Stimulated activated CD8-positive, alpha-beta memory T cell treated with anti-CD3 and anti-CD28 coated beads, Interleukin-15, amount 100 ng/mL, for 4 hours (primary cell): ENCODE results near the gene TMEM51.
A peak's percentile ranks its signal among the peaks of the same experiment; 100 is the strongest.

ENCODE experiments used
- DNase-seq, 2 donors: peaks; one replicate each; pipeline ENCODE4 v3.0.0-alpha.2; 2020; ENCODE audit warnings: low read depth in 2 of 2

Gene TMEM51

DNA sequence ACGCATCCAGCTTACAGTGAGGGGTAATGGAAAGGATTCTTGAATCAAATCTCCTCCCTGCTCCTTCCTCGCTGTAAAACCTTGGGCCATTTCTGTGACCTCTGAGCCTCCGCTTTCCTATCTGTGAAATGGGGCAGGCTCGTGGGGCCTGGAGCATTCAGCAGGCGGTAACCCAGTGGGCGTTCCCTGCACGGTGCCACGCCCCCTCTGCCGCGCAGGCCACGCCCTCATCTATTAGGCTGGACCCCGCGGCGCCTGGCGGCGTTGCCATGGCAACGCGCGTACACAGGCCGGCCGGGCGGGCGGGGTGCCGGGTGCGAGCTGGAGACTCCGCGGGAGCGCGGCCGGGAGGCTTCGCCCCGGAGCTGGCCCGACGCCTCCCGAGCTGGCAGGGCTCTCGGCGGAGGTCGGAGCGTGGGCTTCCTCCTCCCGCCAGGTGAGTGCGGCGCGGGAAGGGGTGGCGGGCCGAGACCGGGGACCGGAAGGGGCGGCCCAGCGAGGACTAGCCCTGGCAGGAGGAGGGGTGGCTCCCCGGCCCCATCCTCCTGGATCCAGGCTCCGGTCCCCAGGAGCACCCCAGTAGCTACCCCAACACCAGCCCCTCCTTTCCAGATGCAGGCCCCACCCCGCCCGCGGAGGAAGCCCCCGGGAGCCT is 93.5 kb downstream of the TMEM51 start, which contains the start of gene FHAD1:
FHAD1 (plus strand) TSS at position 264 of the 655 bp plus-strand sequence. CDS start 4,562 bp downstream, outside the sequence.
- DNase-seq, result peak in 1 of 2 donors; percentile 27

DNA sequence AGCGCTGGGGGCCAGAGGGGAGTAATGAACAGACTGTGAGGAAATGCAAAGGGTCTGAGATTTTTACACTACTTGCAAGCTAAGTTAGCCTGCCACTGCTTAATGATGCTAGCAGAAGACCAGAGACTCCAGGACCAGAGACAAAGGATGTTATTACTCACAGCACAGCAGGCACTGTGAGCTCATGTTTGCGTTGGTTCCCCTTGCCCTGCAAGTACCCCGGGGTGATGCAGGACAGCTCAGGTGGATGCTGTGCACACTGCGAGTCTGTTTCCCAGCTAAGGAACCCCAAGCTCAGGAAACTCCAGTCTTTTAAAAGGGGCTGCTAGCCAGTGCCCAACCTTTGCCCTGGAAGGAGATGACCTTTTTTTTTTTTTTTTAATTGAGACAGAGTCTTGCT is 94.7 kb downstream of the TMEM51 start:
- DNase-seq, result no peak

DNA sequence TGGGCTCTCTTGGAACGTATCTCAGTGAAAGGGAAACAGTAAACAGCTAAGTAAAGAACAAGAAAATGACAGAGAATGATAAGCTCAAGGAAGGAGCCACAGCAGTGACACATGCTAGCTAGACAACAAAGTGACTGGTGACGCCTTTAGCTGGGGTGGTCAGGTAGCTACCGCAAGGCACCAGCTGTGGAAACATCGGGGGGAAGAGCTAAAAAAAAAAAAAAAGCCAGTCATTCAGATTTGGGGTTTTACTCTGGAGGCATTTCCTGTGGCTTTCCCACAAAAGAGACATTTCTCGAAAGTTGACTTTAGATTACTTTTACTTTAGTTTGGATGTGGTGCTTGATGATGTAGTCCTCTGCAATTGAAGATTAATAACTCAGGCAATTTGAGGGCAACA is 95.5 kb downstream of the TMEM51 start:
- peak in 1 of 2 donors; percentile 44 for DNase-seq

DNA sequence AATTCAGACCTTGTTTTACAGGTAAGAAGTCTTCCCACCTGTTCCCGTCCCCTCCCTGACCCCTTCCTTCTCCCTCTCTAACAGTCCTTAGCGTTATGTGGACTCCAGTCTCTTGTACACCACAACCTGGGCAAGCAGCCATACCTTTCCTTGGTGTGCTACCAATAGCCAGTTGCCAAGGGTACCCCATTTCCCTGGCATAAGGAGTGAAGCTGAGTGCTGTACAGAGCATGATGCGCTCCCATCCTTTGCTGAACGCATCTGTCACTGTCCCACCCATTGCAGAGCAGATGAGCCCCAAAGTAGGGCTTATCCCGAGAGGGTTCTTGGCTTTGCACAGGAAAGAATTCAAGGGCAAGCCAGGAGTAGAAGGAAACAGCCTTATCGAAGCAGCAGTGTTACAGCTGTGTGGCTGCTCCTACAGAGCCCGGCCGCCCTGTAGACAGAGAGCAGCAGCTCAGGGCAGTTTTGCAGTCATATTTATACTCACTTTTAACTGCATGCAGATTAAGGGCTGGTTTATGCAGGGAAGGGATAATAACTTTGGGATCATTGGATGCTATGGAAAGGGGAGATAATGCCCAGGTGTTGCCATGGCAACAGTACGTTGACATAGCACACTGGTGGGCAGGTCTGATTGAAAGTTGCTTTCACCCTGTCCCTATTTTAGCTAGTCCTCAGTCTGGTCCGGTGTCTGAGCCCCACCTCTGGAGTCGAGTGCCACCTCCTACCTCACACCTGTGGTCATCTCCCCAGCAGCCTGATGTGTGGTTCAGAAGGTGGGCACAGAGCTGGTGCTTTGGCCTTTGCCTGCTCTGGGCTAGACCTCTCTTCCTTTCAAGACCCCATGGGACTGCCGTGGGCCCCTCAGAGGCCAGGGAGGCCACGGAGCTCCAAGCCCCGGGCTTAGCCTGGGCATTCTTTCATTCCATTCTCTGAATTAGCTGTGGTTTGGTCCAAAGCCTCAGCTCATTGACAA is 98.6 kb downstream of the TMEM51 start:
- no peak for DNase-seq

DNA sequence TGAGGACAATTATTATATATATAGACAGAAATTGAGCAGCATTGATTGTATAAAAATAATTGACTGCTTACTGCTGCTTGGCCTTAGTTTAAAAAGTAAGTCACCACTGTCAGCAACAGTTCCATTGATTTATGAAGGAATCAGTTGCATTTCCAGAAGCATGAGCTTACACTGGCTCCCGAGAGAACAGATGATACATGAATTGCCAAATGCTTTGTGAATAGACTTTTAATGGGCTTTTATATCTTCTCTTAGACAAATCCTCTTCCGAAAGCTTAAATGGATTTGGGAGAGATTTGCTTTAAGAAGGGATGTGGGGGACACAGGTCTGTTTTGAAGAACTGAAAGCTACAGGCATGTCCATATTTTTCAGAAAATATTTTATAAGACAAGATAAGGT is 101.0 kb downstream of the TMEM51 start:
- DNase-seq, result no peak

DNA sequence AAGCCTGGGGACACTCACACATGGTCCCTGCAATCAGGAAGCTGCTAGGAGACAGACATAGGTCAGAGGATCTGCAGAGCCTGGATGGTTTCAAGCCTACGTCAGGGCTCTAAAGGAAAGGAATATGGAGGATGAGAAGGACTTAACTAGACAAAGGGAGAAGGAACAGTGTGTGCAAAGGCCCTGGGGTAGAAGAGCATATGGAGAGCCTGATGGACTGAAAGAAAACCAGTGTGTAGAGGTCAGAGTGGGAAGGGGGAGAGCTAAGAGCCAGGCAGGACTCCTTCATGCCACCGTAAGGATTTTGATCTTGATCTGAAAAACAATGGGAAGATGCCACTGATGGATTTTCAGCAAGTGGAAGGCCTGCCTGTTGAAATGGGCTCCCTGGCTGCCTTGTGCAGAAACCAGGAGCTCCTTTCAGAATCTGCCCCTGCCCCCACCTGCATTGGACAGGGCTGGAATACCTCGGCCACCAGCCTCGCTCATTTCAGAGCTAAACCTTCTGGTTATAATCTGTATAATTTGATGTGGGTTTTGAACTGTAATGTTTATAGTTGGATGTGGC is 102.1 kb downstream of the TMEM51 start:
- DNase-seq, result no peak

DNA sequence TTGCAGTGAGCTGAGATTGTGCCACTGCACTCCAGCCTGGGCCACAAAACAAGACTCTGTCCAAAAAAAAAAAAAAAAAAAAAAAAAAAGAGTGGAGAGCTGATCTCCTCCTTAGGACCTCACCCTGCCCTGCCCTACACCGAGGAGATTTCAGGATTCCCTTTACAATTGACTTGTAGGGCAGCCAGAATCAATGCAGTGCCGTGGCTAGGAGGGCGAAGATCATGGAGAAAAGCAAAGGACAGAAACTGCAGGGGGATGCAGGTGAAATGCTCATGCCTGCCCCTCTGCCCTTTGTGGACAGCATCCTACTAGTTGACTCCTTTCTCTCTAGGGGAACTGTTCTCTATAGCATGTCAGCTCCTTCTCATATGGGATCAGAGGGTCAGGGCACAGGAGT is 103.0 kb downstream of the TMEM51 start:
- no peak for DNase-seq

DNA sequence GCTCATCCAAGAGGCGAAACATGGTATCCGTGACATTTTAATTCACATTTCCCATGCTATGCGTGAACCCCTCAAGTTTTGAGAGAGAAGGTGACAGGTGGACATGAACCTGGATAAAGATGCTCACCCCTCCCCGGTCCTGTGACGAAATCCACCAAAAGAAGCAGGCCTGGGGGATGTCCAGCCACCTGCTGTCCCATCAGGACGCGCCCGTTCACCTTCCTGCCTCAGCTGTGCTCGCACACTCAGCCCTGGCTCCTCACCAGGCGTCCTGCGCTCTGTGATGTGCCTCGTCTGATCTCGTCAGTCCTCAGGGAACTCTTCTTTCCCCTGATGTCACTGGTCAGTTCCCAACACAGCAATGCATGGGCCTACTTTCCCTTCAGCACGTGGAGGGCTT is 103.8 kb downstream of the TMEM51 start:
- DNase-seq, result no peak

DNA sequence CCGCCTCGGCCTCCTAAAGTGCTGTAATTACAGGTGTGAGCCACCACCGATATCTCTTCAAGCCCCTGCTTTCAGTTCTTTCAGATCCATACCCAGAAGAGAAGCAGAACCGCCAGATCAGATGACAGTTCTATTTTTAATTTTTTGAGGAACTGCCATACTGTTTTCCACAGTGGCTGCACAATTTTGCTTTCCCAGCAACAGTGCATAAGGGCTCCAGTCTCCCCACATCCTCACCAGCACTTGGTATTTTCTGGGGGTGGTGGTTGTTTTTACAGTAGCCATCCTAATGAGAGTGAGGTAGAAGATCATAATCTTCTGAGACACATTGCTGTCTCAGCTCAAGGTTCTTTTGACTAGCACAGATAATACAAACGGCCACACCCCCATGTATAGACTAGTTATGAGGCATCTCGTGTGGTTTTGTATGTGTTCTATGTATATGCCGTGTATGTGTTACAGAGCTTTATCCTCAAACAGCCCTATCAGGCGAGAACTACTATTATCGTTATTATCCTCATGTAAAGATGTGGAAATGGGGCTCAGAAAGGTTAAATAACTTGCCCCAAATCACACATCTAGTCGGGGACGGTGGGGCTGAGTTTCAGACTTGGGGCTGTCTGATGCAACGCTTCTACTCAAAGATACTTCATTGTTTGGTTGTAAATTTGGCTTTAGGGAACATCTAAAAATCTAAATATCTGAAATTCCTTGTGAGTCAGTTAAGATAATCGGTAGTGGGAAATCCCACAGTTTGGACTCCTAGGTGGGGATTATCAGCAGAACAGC is 105.5 kb downstream of the TMEM51 start:
- DNase-seq, result no peak

DNA sequence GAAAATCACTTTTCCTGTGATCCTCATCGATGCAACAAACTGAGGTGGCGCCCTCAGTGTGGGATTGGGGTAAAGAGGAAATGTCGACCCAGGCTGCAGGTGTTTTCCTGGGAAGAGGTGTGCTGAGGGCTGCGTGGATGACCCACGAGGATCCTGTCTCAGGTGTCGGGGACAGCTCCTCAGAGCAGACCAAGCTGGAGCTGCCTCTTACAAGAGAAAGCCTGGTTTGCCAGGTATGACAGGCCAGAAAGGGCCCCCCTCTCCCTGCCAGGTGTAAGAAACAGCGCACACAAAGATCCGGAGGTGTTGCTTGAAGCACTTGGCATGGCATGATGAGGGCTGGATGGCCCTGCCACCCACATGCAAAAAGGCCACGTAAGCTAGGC is 106.1 kb downstream of the TMEM51 start:
- no peak for DNase-seq

DNA sequence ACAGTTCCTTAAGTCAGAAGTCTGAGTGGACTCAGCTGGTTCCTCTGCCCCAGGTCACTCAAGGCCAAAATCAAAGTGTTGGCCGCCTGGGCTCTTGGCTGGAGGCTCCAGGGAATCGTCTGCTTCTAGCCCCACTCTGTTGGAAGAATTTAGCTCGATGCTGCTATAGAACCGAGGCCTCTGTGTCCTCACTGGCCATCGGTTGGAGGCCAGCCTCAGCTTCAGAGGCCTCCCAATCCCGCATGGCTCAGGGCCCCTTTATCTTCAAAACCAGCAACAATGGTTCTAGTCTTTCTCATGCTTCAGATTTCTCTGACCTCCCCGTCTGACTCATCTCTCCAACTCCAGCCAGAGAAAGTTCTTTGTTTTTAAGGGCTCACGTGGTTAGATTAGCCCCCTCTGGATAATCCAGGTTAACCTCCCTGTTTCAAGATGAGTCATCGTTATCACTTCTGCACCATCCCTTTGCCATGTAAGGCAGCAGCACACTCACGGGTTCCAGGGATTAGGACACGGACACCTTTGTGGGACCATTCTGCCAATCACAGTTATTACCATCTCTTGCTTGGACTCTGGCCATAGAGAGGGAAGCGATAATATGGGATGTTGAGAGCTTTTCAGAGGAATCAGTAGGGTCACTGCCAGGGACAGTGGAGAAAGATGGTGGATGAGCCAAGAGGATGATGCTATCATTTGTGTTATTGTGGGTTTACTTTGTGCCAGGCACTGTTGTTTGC is 107.0 kb downstream of the TMEM51 start:
- no peak for DNase-seq

DNA sequence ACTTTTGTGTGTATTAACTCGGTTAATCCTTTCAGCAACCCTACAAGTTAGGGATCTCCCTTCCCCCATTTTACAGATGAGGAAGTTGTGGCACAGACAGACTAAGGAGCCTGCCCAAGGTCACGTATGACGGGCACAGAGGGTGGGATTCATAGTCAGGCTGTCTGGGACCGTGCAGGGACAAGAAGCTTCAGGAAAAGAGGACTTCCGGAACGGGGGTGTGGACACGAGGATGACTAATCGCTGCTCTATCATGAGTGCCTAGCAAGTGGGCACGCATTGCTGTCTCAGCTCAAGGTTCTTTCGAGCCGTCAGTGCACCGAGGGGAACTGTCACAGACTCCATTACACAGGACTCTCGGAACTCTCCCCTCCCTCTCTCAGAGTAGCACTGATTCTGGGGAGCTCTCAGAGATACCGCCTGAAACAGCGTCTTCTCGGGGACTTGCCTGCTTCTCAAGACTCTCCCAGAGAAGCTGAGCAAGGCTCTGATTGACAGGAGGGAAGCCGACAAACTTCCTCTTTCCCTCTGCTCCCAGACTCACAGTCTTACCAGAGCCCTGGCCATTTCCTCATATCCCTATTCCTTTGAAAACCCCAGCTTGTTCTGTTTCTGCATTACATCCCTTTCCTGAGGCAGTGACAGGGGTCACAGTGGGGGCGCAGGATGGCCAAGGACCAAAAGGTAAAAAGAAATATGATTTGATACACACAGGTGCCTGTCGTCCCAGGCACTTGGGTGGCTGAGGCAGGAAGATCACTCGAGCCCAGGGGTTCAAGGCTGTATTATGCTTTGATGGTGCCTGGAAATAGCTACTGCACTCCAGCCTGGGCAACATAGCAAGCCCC is 107.8 kb downstream of the TMEM51 start:
- DNase-seq, result peak in 1 of 2 donors; percentile 10

DNA sequence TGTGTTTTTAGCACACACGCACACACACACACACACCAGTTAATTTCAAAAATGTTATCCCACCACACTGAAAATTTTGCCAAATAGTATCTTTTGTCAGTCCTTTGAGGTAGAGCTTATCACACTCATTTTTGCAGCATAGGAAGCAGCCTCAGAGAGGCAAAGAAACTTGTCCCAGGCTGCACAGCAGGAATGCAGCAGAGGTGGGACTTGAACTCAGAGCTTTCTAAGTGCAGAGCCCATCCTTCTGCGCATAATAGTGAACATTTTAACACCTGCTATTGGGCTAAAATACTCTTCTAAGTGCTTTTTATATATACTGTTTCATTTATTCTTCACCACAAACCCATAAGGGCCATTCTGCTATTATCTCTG is 108.4 kb downstream of the TMEM51 start:
- no peak for DNase-seq

DNA sequence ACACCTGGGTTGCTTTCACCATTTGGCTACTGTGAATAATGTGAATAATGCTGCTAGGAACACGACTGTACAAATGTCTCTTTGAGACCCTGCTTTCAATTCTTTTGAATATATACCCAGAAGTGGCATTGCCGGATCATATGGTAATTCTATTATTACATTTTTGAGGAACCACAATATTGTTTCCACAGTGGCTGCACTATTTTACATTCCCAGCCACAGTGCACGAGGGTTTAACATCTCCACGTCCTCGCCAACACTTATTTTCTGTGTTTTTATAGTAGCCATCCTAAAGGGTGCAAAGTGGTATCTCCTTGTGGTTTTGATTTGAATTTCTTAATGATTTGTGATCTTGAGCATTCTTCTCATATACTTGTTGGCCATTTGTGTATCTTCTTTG is 109.2 kb downstream of the TMEM51 start:
- no peak for DNase-seq

DNA sequence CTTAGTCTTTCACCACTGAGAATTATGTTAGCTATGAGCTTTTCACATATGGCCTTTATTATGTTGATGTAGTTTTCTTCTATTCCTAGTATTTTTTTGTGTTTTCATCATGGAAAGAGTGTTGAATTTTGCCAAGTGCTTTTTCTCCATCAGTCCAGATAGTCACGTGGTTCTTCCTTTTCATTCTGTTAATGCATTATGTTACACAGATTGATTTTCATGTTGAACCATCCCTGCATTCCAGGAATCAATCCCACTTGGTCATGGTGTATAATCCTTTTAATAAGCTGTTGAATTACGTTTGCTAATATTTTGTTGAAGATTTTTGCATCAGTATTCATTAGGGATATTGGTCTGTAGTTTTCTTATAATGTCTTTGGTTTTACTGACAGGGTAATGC is 111.2 kb downstream of the TMEM51 start:
- no peak for DNase-seq
